Measurements from ENCODE around the gene TASP1. TPM values are rescaled to one million over a fixed set of nuclear protein-coding genes. Genes with fewer than 3 reads are reported as not detected.

Gene TASP1
- total RNA-seq, 4 donors from 2014 or later = 7.7 to 20.0 (median 8.7) TPM

DNA sequence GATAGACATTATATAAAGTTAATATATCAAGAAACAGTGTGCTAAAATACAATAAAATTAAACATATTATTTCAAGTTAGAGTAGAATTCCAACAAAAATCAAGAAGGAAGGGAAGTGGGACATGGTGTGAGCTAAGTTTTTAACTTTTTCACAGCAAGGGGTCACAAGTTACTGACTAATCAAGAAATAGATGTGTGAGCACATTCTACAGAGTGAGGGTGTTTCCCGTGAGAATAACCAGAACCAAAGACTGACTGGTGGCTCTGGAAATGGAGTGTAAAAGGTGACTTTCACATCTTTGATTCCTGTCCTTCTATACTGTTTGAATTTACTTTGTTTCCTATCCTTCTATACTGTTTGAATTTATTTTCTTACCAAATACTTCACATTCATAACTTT lies 206.6 kb downstream of the TASP1 start:
- no peak overlapping the region for H3K27ac ChIP-seq
- H3K9me3 ChIP-seq = no peaks in the 10 kb centered on the region
- WGBS, 2 donors = 91 to 96% methylated on average over 1 of the region's 1 CpG
- H3K27me3 ChIP-seq = no peaks in the 10 kb centered on the region
- H3K36me3 ChIP-seq = peaks cover 0 to 41% (median 0%) of the 10 kb centered on the region in 3 donors
- intact Hi-C loops (cut with DNase I) = no loop called here
- H3K4me1 ChIP-seq = no peaks in the 10 kb centered on the region
- no peak overlapping the region for H3K4me3 ChIP-seq
- no peak for TF ChIP-seq POLR2A (IDR thresholded peaks at IDR 0.05)
- no peak for DNase-seq

- Histone ChIP-seq H3K9me3 (no peaks in the 10 kb centered on the region), H3K4me3 (no peak overlapping the region), H3K36me3 (peaks cover 0 to 41% (median 0%) of the 10 kb centered on the region in 3 donors), H3K27me3 (no peaks in the 10 kb centered on the region), H3K27ac (no peak overlapping the region), H3K4me1 (no peaks in the 10 kb centered on the region)
- intact Hi-C loops (cut with DNase I) = no loop called here
- TF ChIP-seq POLR2A (IDR thresholded peaks at IDR 0.05) (no peak), CTCF (IDR thresholded peaks at IDR 0.05) (no peak)
- 83 to 88% methylated on average over 9 of the region's 9 CpGs for WGBS, 2 donors
- DNase-seq = no peak
These were observed 208.3 kb downstream of the TASP1 start for GRCh38 chr20:13430346-13431002.

- H3K27me3 ChIP-seq = no peaks in the 10 kb centered on the region
- no peak overlapping the region for H3K27ac ChIP-seq
- H3K36me3 ChIP-seq = peaks cover 0 to 28% (median 0%) of the 10 kb centered on the region in 3 donors
- intact Hi-C loops (cut with DNase I) = no loop called here
- H3K4me1 ChIP-seq = no peaks in the 10 kb centered on the region
- TF ChIP-seq CTCF (IDR thresholded peaks at IDR 0.05) = no peak
- no peak for TF ChIP-seq POLR2A (IDR thresholded peaks at IDR 0.05)
- H3K4me3 ChIP-seq = no peak overlapping the region
- no peak for DNase-seq
- WGBS, 2 donors = 100% methylated on average over 1 of the region's 1 CpG
- H3K9me3 ChIP-seq = no peaks in the 10 kb centered on the region
These were observed 210.0 kb downstream of the TASP1 start for GRCh38 chr20:13428684-13429083.

- intact Hi-C loops (cut with DNase I) = no loop called here
- no peak for DNase-seq
- WGBS, 2 donors = 57 to 75% methylated on average over 3 of the region's 3 CpGs
These were observed 211.9 kb downstream of the TASP1 start for GRCh38 chr20:13426870-13427269.

DNA sequence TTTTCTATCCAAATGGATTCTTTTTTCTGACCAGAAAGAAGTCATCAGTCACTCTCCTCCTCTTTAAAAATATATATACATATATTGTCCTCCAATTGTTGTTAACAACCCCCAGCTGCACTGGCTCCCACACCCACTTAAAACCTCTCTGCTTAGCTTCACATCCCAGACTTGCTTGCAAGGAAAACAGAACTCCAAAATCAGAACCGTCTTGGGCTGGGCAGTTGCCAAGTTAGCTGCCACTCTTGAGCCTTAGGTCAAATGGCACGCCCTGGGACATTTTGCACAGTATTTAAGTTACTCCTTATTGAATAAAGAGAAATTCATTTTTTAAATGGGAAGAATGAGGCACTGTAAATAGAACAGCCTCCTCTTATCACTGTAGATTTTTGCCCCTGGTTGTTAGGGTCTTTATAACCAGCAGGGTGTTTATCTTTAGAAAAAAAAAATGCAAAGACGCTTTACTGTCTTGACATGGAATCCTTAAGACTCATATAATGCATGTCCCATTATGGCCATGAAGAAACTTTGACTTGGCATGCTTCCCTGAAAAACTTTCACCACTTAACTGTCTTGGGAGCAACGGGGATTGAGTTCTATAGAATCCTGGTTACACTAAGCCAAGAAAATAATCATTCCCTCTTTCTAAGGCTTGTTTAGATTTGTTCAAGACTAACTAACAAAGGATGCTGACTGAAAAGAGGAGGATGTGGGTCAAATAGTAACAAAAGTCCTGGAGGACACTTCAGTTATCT lies 213.2 kb downstream of the TASP1 start:
- no peak overlapping the region for H3K27ac ChIP-seq
- H3K36me3 ChIP-seq = peaks cover 0 to 9% (median 0%) of the 10 kb centered on the region in 3 donors
- H3K4me1 ChIP-seq = no peaks in the 10 kb centered on the region
- H3K4me3 ChIP-seq = no peak overlapping the region
- no peaks in the 10 kb centered on the region for H3K9me3 ChIP-seq
- H3K27me3 ChIP-seq = no peaks in the 10 kb centered on the region
- DNase-seq = no peak
- WGBS, 2 donors = 38 to 42% methylated on average over 4 of the region's 4 CpGs
- intact Hi-C loops (cut with DNase I) = no loop called here
- TF ChIP-seq POLR2A (IDR thresholded peaks at IDR 0.05) = no peak
- TF ChIP-seq CTCF (IDR thresholded peaks at IDR 0.05) = no peak

More at GRCh38 chr20:13426870-13427269, 211.9 kb downstream of the TASP1 start:
- Histone ChIP-seq H3K9me3 (no peaks in the 10 kb centered on the region), H3K4me1 (no peaks in the 10 kb centered on the region), H3K4me3 (no peak overlapping the region), H3K36me3 (peaks cover 0 to 11% (median 0%) of the 10 kb centered on the region in 3 donors), H3K27ac (no peak overlapping the region), H3K27me3 (no peaks in the 10 kb centered on the region)
- no peak for TF ChIP-seq CTCF (IDR thresholded peaks at IDR 0.05)
- TF ChIP-seq POLR2A (IDR thresholded peaks at IDR 0.05) = no peak
